Gastrocnemius medialis (tissue), 4 donors: ENCODE data around the gene SPCS2. TPM values are rescaled to one million over a fixed set of nuclear protein-coding genes. Genes with fewer than 3 reads are reported as not detected.
"Not testable (repeated sequence)": the region's sequence is repeated elsewhere in the genome, so short reads cannot be mapped to it uniquely, and the experiment has no call there.

Experiments used
- ATAC-seq, 2 donors: fragments of 150-250 bp; one replicate each; pipeline ENCODE4 v1.9.1; 2016
- DNase-seq, 2 donors: peaks; one replicate each; pipeline ENCODE4 v3.0.0-alpha.2; 2019
- H3K27ac ChIP-seq, 4 donors: fragments of 200-600 bp; sonication (generic); 1 replicate in 1 of 4; 2 replicates in 3 of 4; pipeline ENCODE4 v1.5.1; 2016 to 2018; ENCODE audit warnings: mild to moderate bottlenecking in 2 of 4, moderate library complexity in 1 of 4
- H3K27me3 ChIP-seq, 3 donors: fragments of 200-600 bp; sonication (generic) in 2 of 3; 1 replicate in 1 of 3; 2 replicates in 2 of 3; pipeline versions ENCODE4 v1.5.1 to v1.6.0; 2016 to 2019; ENCODE audit warnings: mild to moderate bottlenecking in 1 of 3, moderate library complexity in 1 of 3
- H3K36me3 ChIP-seq, 2 donors: fragments of 200-600 bp; sonication (generic) in 1 of 2; one replicate each; pipeline ENCODE4 v1.5.1; 2017 to 2018
- H3K4me1 ChIP-seq, 2 donors: fragments of 200-600 bp; sonication (generic) in 1 of 2; one replicate each; pipeline ENCODE4 v1.5.1; 2016 to 2017; ENCODE audit warnings: mild to moderate bottlenecking in 2 of 2
- H3K4me3 ChIP-seq, 4 donors: fragments of 200-600 bp; sonication (generic) in 3 of 4; 1 replicate in 1 of 4; 2 replicates in 3 of 4; pipeline ENCODE4 v1.5.1; 2016 to 2019; ENCODE audit warnings: mild to moderate bottlenecking in 2 of 4
- H3K9me3 ChIP-seq, 3 donors: fragments of 200-600 bp; sonication (generic) in 2 of 3; 1 replicate in 1 of 3; 2 replicates in 2 of 3; pipeline ENCODE4 v1.5.1; 2016 to 2019
- POLR2A ChIP-seq, 2 donors: fragments of 450-650 bp; IDR thresholded peaks; one replicate each; pipeline ENCODE4 v1.6.1; 2017; ENCODE audit warnings: antibody characterized with exemption in 2 of 2, mild to moderate bottlenecking in 2 of 2, moderate library complexity in 2 of 2
- in situ Hi-C, 4 donors: fragments of 200-750 bp; cut with MboI; loops; one replicate each; pipeline versions ENCODE4 v1.15.0 to v1.8.0; 2017; ENCODE audit warnings: low sequenced_read_pairs in 4 of 4
- intact Hi-C: fragments of 100-400 bp; cut with DNase I; formaldehyde crosslinking; loops from one replicate; pipeline ENCODE4 v1.15.1; 2023; ENCODE audit warnings: low total_unique reads
- total RNA-seq, 4 donors: library from RNA; depleted of rRNA; stranded (reverse); fragments of >200 nt; gene quantifications; one replicate each; pipeline versions ENCODE4 v1.1.0 to v1.2.3, GENCODE V29; 2016
- TF ChIP-seq, protein P1 (sequence below), 5 experiments: fragments of 450-650 bp in 3 of 5; fragments of 200-600 bp in 2 of 5; sonication (generic) in 2 of 5; IDR thresholded peaks in 4 of 5; conservative IDR thresholded peaks in 1 of 5; 1 replicate in 4 of 5; 2 replicates in 1 of 5; pipeline ENCODE4 v1.5.1; 2016 to 2019; ENCODE audit warnings: antibody characterized with exemption in 5 of 5, mild to moderate bottlenecking in 3 of 5, moderate library complexity in 3 of 5

SPCS2 gene
- total RNA-seq, 4 donors from 2014 or later = 16.9 to 38.3 (median 22.8) TPM

DNA sequence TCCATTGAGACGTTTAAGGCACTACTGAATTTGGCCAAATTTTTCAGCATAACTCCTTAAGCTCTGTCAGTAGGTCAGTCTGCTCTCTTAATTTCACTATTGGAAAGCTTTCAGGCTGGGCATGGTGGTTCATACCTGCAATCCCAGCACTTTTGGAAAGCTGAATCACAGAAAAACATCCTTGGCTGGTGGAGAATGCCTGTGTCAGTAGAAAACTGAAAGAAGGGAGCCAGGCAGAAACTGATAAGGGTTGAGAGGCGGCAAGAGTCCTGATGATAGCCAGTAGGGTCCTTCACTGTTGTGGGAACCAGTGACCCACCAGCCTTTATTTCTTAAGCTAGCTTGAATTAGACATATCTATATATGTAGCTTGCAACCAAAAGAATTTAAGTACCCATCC is 62.3 kb downstream of the SPCS2 start:
- Histone ChIP-seq H3K36me3 (peaks cover 3 to 27% of the 10 kb centered on the region in 2 donors), H3K4me1 (peaks cover 57 to 62% of the 10 kb centered on the region in 2 donors), H3K27me3 (no peaks in the 10 kb centered on the region), H3K27ac (peak overlapping the region; percentile 89 to 97 (median 92)), H3K4me3 (no peak overlapping the region), H3K9me3 (no peaks in the 10 kb centered on the region)
- intact Hi-C loops (no loop called here), in situ Hi-C loops (no loop called here)
- DNase-seq (no peak), ATAC-seq (no peak)
- TF ChIP-seq, protein P1, sequence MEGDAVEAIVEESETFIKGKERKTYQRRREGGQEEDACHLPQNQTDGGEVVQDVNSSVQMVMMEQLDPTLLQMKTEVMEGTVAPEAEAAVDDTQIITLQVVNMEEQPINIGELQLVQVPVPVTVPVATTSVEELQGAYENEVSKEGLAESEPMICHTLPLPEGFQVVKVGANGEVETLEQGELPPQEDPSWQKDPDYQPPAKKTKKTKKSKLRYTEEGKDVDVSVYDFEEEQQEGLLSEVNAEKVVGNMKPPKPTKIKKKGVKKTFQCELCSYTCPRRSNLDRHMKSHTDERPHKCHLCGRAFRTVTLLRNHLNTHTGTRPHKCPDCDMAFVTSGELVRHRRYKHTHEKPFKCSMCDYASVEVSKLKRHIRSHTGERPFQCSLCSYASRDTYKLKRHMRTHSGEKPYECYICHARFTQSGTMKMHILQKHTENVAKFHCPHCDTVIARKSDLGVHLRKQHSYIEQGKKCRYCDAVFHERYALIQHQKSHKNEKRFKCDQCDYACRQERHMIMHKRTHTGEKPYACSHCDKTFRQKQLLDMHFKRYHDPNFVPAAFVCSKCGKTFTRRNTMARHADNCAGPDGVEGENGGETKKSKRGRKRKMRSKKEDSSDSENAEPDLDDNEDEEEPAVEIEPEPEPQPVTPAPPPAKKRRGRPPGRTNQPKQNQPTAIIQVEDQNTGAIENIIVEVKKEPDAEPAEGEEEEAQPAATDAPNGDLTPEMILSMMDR (IDR thresholded peaks at IDR 0.05 in 4 of 5, conservative IDR thresholded peaks at IDR 0.05 in 1 of 5) = no peak
- TF ChIP-seq POLR2A (IDR thresholded peaks at IDR 0.05) = no peak

DNA sequence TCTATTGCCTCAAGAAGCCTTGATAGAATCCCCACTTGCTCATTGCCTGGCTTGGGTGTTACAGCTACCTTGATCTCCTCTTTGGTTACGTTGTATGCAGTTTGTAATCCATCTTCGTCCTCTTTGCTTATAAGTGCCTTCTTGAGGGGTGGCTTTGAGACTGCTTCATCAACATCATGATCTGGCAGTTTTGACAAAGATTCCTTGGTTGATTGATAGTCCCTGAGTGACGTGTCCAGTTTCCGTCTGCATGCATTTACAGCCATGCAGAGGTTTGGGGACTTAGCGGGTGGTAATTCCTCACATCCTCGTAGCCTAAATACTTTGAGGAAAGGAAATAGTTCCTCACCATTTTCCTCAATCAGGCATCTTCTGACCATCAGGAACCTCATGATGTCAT is 62.8 kb downstream of the SPCS2 start:
- H3K4me1 ChIP-seq = peaks cover 62% of the 10 kb centered on the region in 2 donors
- intact Hi-C loops (no loop called here), in situ Hi-C loops (no loop called here)
- no peaks in the 10 kb centered on the region for H3K9me3 ChIP-seq
- H3K4me3 ChIP-seq = no peak overlapping the region
- peaks cover 0 to 22% of the 10 kb centered on the region in 2 donors for H3K36me3 ChIP-seq
- no peaks in the 10 kb centered on the region for H3K27me3 ChIP-seq
- TF ChIP-seq, protein P1 (IDR thresholded peaks at IDR 0.05 in 4 of 5, conservative IDR thresholded peaks at IDR 0.05 in 1 of 5) = no peak
- TF ChIP-seq POLR2A (IDR thresholded peaks at IDR 0.05) = no peak
- DNase-seq = no peak
- H3K27ac ChIP-seq = peak overlapping the region; percentile 89 to 97 (median 92)
- no peak for ATAC-seq

DNA sequence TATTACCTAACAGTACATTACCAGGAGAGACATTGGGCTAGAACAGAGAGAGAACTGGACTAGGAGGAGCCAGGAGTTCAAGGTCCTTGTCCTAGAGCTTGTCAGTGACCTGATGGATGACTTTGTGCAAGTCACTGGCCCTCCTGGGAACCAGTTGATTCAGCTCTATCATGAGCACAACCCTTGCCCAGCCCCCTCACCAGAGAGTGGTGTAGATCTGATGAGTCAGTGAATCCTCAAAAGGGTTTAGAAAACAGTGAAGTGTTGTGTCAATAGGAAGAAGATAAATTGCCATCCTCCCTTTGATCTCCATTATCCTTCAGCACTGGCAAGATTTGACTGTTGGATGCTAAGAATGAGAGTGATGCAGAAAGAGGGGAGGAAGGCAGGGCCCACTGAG is 64.0 kb downstream of the SPCS2 start:
- DNase-seq = peak in 1 of 2 donors; percentile 47
- H3K9me3 ChIP-seq = no peaks in the 10 kb centered on the region
- no peak overlapping the region for H3K4me3 ChIP-seq
- no peaks in the 10 kb centered on the region for H3K27me3 ChIP-seq
- intact Hi-C loops = no loop called here
- H3K4me1 ChIP-seq = peaks cover 62 to 63% of the 10 kb centered on the region in 2 donors
- in situ Hi-C loops = no loop called here
- peaks cover 0 to 11% of the 10 kb centered on the region in 2 donors for H3K36me3 ChIP-seq
- ATAC-seq = peak in 1 of 2 donors; percentile 17
- H3K27ac ChIP-seq = peak overlapping the region; percentile 89 to 97 (median 92)
- TF ChIP-seq, protein P1 (IDR thresholded peaks at IDR 0.05 in 4 of 5, conservative IDR thresholded peaks at IDR 0.05 in 1 of 5) = no peak
- TF ChIP-seq POLR2A (IDR thresholded peaks at IDR 0.05) = no peak

DNA sequence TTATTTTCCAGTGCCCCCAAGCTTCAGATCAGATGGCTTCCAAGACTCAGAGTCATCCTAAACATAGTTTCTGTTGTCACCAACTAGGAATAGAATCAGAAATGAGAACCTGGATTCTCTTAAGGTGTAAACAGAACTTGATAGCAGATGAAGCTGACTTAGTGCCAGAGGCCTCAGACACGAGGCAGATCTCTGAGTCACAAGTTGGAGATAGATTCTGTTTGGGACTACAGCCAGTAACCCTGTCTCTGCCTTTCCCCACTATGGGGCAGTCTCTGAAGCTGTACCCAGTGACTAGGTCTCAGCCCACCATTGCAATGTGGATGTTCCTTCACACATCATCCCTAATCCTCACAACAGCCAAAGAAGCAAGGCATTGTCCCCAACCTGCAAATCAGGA is 65.1 kb downstream of the SPCS2 start:
- Histone ChIP-seq H3K4me3 (no peak overlapping the region), H3K27ac (peak overlapping the region; percentile 89 to 97 (median 92)), H3K27me3 (no peaks in the 10 kb centered on the region), H3K36me3 (peaks cover 0 to 8% of the 10 kb centered on the region in 2 donors), H3K4me1 (peaks cover 62 to 63% of the 10 kb centered on the region in 2 donors), H3K9me3 (no peaks in the 10 kb centered on the region)
- intact Hi-C loops (loop anchor here (1.0 to 2.0 kb wide), 2 partner anchors 25 to 65 kb away; partner anchors contain the start of genes NEU3, SPCS2 and XRRA1), in situ Hi-C loops (no loop called here)
- ATAC-seq (peak; percentile 95), DNase-seq (peak; percentile 75 to 90)
- TF ChIP-seq, protein P1 (IDR thresholded peaks at IDR 0.05 in 4 of 5, conservative IDR thresholded peaks at IDR 0.05 in 1 of 5) = peak in 1 of 5 experiments; percentile 16
- TF ChIP-seq POLR2A (IDR thresholded peaks at IDR 0.05) = no peak

DNA sequence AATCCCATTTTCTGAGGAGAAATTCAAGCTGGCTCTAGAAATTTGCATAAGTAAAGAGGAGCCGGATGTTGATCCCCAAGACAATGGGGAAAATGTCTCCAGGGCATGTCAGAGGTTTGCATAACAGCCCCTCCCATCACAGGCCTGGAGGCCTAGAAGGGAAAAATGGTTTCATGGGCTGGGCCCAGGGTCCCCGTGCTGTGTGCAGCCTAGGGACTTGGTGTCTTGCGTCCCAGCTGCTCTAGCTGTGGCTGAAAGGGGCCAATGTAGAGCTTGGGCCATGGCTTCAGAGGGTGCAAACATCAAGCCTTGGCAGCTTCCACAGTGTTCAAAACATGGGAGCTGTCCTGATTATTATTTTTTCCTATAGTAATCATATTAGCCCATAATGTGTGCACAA is 70.1 kb downstream of the SPCS2 start:
- intact Hi-C loops, ATAC-seq, in situ Hi-C loops, H3K36me3 ChIP-seq, H3K27me3 ChIP-seq, H3K27ac ChIP-seq, H3K4me3 ChIP-seq, H3K9me3 ChIP-seq, DNase-seq: not testable (repeated sequence)
- peaks cover 49 to 61% of the 10 kb centered on the region in 2 donors for H3K4me1 ChIP-seq

DNA sequence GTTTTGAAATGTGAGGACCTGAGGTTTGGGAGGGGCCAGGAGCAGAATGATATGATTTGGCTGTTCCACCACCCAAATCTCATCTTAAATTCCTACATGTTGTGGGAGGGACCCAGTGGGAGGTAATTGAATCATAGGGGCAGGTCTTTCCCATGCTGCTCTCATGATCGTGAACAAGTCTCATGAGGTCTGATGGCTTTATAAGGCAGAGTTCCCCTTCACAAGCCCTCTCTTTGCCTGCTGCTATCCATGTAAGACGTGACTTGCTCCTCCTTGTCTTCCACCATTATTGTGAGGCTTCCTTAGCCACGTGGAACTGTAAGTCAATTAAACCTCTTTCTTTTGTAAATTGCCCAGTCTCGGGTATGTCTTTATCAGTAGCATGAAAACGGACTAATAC is 71.3 kb downstream of the SPCS2 start:
- not testable (repeated sequence) for DNase-seq, ATAC-seq, H3K4me3 ChIP-seq, H3K36me3 ChIP-seq, H3K9me3 ChIP-seq, H3K27me3 ChIP-seq
- intact Hi-C loops (loop anchor here (5.0 kb wide), 1 partner anchor 222 kb away; the partner anchor contains the start of gene TPBGL), in situ Hi-C loops (loop anchor here in 3 of 4 donors (10.0 kb wide), 2 partner anchors 96 to 224 kb away; partner anchors contain the start of gene TPBGL (in 2 of the 3))
- peaks cover 39 to 58% of the 10 kb centered on the region in 2 donors for H3K4me1 ChIP-seq
- H3K27ac ChIP-seq = peak overlapping the region in 3 of 4 donors; percentile 50 to 65 (median 56)
